Measurements from ENCODE around the gene KCTD15.

DNA sequence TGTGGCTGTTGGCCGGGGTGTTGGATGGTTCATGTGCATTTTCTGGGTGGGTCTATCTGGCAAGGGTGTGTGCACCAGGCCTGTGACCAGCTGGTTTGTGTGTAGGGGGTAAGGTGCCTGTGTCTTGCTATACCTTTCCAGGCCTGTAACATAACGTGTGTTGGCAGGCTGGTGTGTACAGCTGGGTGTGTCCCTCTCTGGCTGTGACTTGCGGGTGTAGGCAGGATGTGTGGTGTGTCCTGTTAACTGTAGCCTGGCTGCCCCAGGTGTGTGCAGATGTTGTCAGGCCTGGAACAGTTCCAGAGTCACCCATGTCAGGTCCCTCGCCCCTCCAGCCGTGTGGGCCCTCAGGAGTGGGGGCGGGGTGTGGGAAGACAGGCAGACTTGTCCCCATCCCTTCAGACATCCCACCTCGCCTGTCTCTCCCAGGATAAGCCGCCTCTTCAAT is 9.8 kb downstream of the KCTD15 start:
- TF ChIP-seq, protein P1, sequence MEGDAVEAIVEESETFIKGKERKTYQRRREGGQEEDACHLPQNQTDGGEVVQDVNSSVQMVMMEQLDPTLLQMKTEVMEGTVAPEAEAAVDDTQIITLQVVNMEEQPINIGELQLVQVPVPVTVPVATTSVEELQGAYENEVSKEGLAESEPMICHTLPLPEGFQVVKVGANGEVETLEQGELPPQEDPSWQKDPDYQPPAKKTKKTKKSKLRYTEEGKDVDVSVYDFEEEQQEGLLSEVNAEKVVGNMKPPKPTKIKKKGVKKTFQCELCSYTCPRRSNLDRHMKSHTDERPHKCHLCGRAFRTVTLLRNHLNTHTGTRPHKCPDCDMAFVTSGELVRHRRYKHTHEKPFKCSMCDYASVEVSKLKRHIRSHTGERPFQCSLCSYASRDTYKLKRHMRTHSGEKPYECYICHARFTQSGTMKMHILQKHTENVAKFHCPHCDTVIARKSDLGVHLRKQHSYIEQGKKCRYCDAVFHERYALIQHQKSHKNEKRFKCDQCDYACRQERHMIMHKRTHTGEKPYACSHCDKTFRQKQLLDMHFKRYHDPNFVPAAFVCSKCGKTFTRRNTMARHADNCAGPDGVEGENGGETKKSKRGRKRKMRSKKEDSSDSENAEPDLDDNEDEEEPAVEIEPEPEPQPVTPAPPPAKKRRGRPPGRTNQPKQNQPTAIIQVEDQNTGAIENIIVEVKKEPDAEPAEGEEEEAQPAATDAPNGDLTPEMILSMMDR (IDR thresholded peaks at IDR 0.05), result no peak
- TF ChIP-seq POLR2A (IDR thresholded peaks at IDR 0.05), result no peak
